Pancreas (tissue), 10 donors: ENCODE measurements around the gene ZNF438. TPM values are rescaled to one million over a fixed set of nuclear protein-coding genes. Genes with fewer than 3 reads are reported as not detected.

Source experiments
- ATAC-seq, 4 donors: fragments of 200-7000 bp; cut with Tn5 transposase; one replicate each; pipeline versions ENCODE4 v1.8.0 to v1.9.1; 2020; ENCODE audit warnings: mild to moderate bottlenecking in 4 of 4, moderate library complexity in 4 of 4
- DNase-seq, 6 donors: peaks; one replicate each; pipeline ENCODE4 v3.0.0-alpha.2; 2020
- FAIRE-seq: peaks from 2 replicates; lab custom pipeline; 2012; peaks lifted over from hg19 to GRCh38; lab: Jason Lieb, UNC
- H3K27ac ChIP-seq, 4 donors: fragments of 200-600 bp; sonication (generic); 1 replicate in 3 of 4; 2 replicates in 1 of 4; pipeline versions ENCODE4 v1.5.0 to v1.8.0; 2020
- H3K27me3 ChIP-seq, 4 donors: fragments of 200-600 bp; one replicate each; pipeline ENCODE4 v1.8.0; 2021
- H3K36me3 ChIP-seq, 3 donors: fragments of 200-600 bp; sonication (generic) in 1 of 3; one replicate each; pipeline versions ENCODE4 v1.5.0 to v1.8.0; 2020 to 2021
- H3K4me1 ChIP-seq, 3 donors: fragments of 200-600 bp; one replicate each; pipeline ENCODE4 v1.8.0; 2021
- H3K4me3 ChIP-seq, 4 donors: fragments of 200-600 bp; sonication (generic) in 2 of 4; one replicate each; pipeline versions ENCODE4 v1.5.0 to v1.8.0; 2020 to 2021
- H3K9me3 ChIP-seq, 4 donors: fragments of 200-600 bp; one replicate each; pipeline ENCODE4 v1.8.0; 2021
- WGBS, 2 donors: extraction: QIAGEN DNeasy Blood & Tissue Kit; methylation state at CpG; one replicate each; pipeline ENCODE4 v1.1.7; 2013; 5-methylcytosine and 5-hydroxymethylcytosine counted together
- intact Hi-C, 3 donors: fragments of 100-400 bp; cut with DNase I; formaldehyde crosslinking; loops; one replicate each; pipeline versions ENCODE4 v1.11.1 to v1.14.2; 2022
- polyA plus RNA-seq, 2 donors: library from polyadenylated mRNA; stranded (reverse); fragments of 200-250 nt; gene quantifications; one replicate each; pipeline ENCODE4 v1.2.3, GENCODE V29; 2013
- total RNA-seq, 6 donors: library from RNA; stranded (reverse); fragmentation: NEBNext Ultra II Directional in 4 of 6; extraction: Animal tissue kit (Norgen Biotek cat#: 25700) in 4 of 6; gene quantifications; one replicate each; pipeline versions ENCODE4 v1.2.1 to v1.2.4, GENCODE V29; 2021 to 2023
- TF ChIP-seq, protein P1 (sequence below), 4 donors: fragments of 200-600 bp; sonication (generic) in 3 of 4; IDR thresholded peaks; one replicate each; pipeline versions ENCODE4 v1.5.0 to v1.8.0; 2021; ENCODE audit warnings: antibody characterized with exemption in 4 of 4
- donor health status: healthy with polysubstance abuse.
- donor health status: DM: no; HTN: no; CAD: no; lungs with moderate emphysema.
- donor health status: DM: no; HTN: no; CAD: no.
- donor health status: control.
- donor health status: control.
- donor health status: Bipolar disorder and iron deficiency.
- donor health status: DM: yes; HTN: yes; CAD: no.
- donor health status: DM: no; HTN: no; CAD: no.
- donor health status: DM: no; HTN: no; CAD: no.
- donor health status: DM: yes; HTN: yes; CAD: no.

ZNF438 gene
- total and polyA plus RNA-seq, 8 donors, result 1.5 to 4.8 (median 2.5) TPM

GRCh38 chr10:30853066-30853465 lies 178.6 kb downstream of the ZNF438 start:
- FAIRE-seq, result no peak
- H3K4me1 ChIP-seq, result no peaks in the 10 kb centered on the region
- no peaks in the 10 kb centered on the region for H3K9me3 ChIP-seq
- no peak for DNase-seq
- H3K27me3 ChIP-seq, result no peaks in the 10 kb centered on the region
- intact Hi-C loops, result no loop called here
- TF ChIP-seq, protein P1, sequence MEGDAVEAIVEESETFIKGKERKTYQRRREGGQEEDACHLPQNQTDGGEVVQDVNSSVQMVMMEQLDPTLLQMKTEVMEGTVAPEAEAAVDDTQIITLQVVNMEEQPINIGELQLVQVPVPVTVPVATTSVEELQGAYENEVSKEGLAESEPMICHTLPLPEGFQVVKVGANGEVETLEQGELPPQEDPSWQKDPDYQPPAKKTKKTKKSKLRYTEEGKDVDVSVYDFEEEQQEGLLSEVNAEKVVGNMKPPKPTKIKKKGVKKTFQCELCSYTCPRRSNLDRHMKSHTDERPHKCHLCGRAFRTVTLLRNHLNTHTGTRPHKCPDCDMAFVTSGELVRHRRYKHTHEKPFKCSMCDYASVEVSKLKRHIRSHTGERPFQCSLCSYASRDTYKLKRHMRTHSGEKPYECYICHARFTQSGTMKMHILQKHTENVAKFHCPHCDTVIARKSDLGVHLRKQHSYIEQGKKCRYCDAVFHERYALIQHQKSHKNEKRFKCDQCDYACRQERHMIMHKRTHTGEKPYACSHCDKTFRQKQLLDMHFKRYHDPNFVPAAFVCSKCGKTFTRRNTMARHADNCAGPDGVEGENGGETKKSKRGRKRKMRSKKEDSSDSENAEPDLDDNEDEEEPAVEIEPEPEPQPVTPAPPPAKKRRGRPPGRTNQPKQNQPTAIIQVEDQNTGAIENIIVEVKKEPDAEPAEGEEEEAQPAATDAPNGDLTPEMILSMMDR (IDR thresholded peaks at IDR 0.05), result no peak
- no peak for ATAC-seq
- 94 to 96% methylated on average over 1 of the region's 1 CpG for WGBS, 2 donors
- no peak overlapping the region for H3K27ac ChIP-seq
- H3K4me3 ChIP-seq, result no peak overlapping the region
- H3K36me3 ChIP-seq, result no peaks in the 10 kb centered on the region

GRCh38 chr10:30850776-30851175 lies 180.9 kb downstream of the ZNF438 start:
- intact Hi-C loops, result no loop called here
- no peaks in the 10 kb centered on the region for H3K4me1 ChIP-seq

GRCh38 chr10:30849231-30850035 lies 182.2 kb downstream of the ZNF438 start:
- Histone ChIP-seq H3K27me3 (no peaks in the 10 kb centered on the region), H3K9me3 (no peaks in the 10 kb centered on the region), H3K36me3 (no peaks in the 10 kb centered on the region), H3K4me1 (no peaks in the 10 kb centered on the region), H3K27ac (no peak overlapping the region), H3K4me3 (no peak overlapping the region)
- FAIRE-seq, result no peak
- WGBS, 2 donors, result 81% methylated on average over 3 of the region's 3 CpGs
- TF ChIP-seq, protein P1 (IDR thresholded peaks at IDR 0.05), result no peak
- DNase-seq, result no peak
- no peak for ATAC-seq
- intact Hi-C loops, result no loop called here

More at GRCh38 chr10:30850776-30851175, 180.9 kb downstream of the ZNF438 start:
- FAIRE-seq (no peak), ATAC-seq (no peak), DNase-seq (no peak)
- no peaks in the 10 kb centered on the region for H3K9me3 ChIP-seq
- H3K27ac ChIP-seq, result no peak overlapping the region
- WGBS, 2 donors, result 84 to 89% methylated on average over 2 of the region's 2 CpGs
- H3K27me3 ChIP-seq, result no peaks in the 10 kb centered on the region
- no peak overlapping the region for H3K4me3 ChIP-seq
- TF ChIP-seq, protein P1 (IDR thresholded peaks at IDR 0.05), result no peak
- no peaks in the 10 kb centered on the region for H3K36me3 ChIP-seq

GRCh38 chr10:30848396-30849032 lies 183.2 kb downstream of the ZNF438 start:
- H3K9me3 ChIP-seq, result no peaks in the 10 kb centered on the region
- H3K4me3 ChIP-seq, result no peak overlapping the region
- 85 to 93% methylated on average over 11 of the region's 11 CpGs for WGBS, 2 donors
- no peak overlapping the region for H3K27ac ChIP-seq
- intact Hi-C loops, result no loop called here
- H3K4me1 ChIP-seq, result no peaks in the 10 kb centered on the region
- FAIRE-seq (no peak), DNase-seq (no peak), ATAC-seq (no peak)
- TF ChIP-seq, protein P1 (IDR thresholded peaks at IDR 0.05), result no peak
- H3K36me3 ChIP-seq, result no peaks in the 10 kb centered on the region
- H3K27me3 ChIP-seq, result no peaks in the 10 kb centered on the region

- H3K27me3 ChIP-seq, result no peaks in the 10 kb centered on the region
- no peak overlapping the region for H3K27ac ChIP-seq
- intact Hi-C loops, result no loop called here
- no peak for FAIRE-seq
- no peak for ATAC-seq
- no peaks in the 10 kb centered on the region for H3K4me1 ChIP-seq
- H3K36me3 ChIP-seq, result no peaks in the 10 kb centered on the region
- no peak overlapping the region for H3K4me3 ChIP-seq
- no peaks in the 10 kb centered on the region for H3K9me3 ChIP-seq
- 96 to 97% methylated on average over 10 of the region's 10 CpGs for WGBS, 2 donors
- TF ChIP-seq, protein P1 (IDR thresholded peaks at IDR 0.05), result no peak
- DNase-seq, result no peak
These were observed 184.0 kb downstream of the ZNF438 start for GRCh38 chr10:30847642-30848041.
